NCI-H1930 (cell line): ENCODE measurements around the gene CD151.

Experiments used
- DNase-seq, 2 experiments: peaks; one replicate each; lab custom pipeline; 2025; lab: John Stamatoyannopoulos, UW

CD151 gene

GRCh38 chr11:858053-858761, 25.5 kb downstream of the CD151 start:
- DNase-seq: no peak

GRCh38 chr11:858762-859339, 26.1 kb downstream of the CD151 start:
- no peak for DNase-seq

- no peak for DNase-seq
Measured at GRCh38 chr11:859394-860131, 26.8 kb downstream of the CD151 start.

- DNase-seq: no peak
Measured at GRCh38 chr11:860234-861104, 27.7 kb downstream of the CD151 start.

- DNase-seq: no peak
Measured at GRCh38 chr11:861105-861479, 28.3 kb downstream of the CD151 start.

GRCh38 chr11:862081-862661, 29.4 kb downstream of the CD151 start:
- DNase-seq: no peak

- DNase-seq: no peak
Measured at GRCh38 chr11:862696-863022, 29.9 kb downstream of the CD151 start.

GRCh38 chr11:863023-863909, 30.5 kb downstream of the CD151 start:
- no peak for DNase-seq

- DNase-seq: no peak
Measured at GRCh38 chr11:863910-864827, 31.4 kb downstream of the CD151 start.

GRCh38 chr11:864898-865297, 32.1 kb downstream of the CD151 start:
- no peak for DNase-seq

- DNase-seq: no peak
Measured at GRCh38 chr11:865462-866430, 33.0 kb downstream of the CD151 start.

GRCh38 chr11:866481-866880, 33.7 kb downstream of the CD151 start:
- DNase-seq: no peak

GRCh38 chr11:867856-868358, 35.2 kb downstream of the CD151 start:
- DNase-seq: no peak

GRCh38 chr11:868394-868793, 35.6 kb downstream of the CD151 start:
- no peak for DNase-seq

- no peak for DNase-seq
Measured at GRCh38 chr11:868802-869201, 36.0 kb downstream of the CD151 start.

GRCh38 chr11:869399-870126, 36.8 kb downstream of the CD151 start:
- DNase-seq: no peak

- no peak for DNase-seq
Measured at GRCh38 chr11:870127-870413, 37.3 kb downstream of the CD151 start.

GRCh38 chr11:870418-870817, 37.7 kb downstream of the CD151 start:
- no peak for DNase-seq
